HG03135 (cell line): ENCODE data around the gene AREL1.

Experiments
- ATAC-seq: cut with Tn5 transposase; IDR thresholded peaks from one replicate; pipeline ENCODE4 v1.9.1; 2021; ENCODE audit warnings: mild to moderate bottlenecking, moderate library complexity; ENCODE audit not compliant: unreplicated experiment

The AREL1 gene

GRCh38 chr14:74638966-74639365 is 73.9 kb downstream of the AREL1 start:
- ATAC-seq = no peak

GRCh38 chr14:74638066-74638465 is 74.8 kb downstream of the AREL1 start:
- ATAC-seq = no peak

DNA sequence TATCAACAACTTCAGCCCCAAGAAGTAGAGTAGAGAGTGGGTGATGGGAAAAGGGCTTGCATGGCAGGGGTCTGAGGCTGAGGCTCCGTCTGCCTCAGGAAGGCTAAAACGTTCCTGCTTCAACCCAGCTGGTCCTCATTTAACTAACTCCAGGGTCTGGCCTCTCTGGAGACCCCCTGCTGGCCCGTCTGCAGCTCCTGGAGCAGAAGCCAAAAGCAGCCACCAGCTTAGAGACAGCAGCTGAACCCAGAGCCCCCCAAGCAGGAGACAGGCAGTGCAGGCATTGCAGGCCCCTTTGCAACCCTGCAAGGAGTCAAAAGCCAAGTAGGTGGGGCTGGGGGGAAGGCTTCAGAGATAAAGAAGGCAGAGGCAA is 75.7 kb downstream of the AREL1 start:
- no peak for ATAC-seq

DNA sequence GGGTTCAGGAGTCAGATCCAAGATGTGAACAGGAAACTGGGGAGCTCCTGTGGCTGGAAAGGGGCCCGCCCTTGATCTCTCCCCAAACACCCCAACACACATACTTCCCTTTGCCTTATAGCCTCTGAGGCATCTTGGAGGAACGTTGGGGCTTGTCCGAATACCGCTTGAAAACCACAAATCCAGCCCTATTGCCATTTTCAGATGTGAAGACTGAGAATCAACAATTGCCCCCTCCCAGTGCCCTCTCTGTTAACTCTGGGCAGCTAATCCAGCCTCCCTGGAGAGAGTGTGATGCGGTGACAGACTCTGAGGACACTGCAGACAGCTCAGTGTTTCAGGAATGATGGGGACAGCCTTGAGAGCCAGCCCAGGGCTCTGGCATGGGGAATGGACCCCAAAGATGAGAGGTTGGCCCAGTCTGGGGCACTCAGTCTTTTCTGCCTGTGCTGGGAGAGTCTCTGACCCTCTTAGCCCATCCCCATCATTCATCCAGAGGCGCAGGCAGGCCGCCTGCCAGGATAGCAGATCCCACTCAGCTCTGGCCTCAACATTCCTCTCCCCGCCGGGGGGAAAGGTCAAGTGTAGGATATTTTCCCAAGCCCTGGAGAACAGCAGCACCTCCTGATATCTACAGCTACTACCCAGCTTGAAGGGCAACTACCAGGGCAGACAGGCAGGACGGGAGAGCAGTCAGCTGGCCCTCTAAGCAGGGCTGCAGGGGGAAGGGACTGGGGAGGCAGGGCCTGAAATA is 76.3 kb downstream of the AREL1 start:
- ATAC-seq = no peak

DNA sequence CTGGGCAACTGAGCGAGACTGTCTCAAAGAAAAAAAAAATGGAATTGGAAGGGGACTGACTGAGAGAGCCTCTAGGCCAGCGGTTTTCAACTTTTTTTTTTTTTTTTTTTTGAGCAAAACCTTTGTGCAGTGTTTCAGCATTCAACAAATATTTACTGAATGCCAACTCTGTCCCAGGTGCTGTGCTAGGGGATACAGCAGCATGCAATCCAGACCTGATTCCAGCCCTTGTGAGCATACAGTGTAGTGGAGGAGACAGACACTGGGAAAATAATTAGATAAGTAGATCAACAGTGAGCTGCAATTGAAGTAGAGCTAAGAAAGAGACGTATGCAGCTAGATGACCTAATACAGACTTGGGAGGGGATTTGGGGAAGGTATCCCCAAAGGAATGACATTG is 77.0 kb downstream of the AREL1 start:
- no peak for ATAC-seq

DNA sequence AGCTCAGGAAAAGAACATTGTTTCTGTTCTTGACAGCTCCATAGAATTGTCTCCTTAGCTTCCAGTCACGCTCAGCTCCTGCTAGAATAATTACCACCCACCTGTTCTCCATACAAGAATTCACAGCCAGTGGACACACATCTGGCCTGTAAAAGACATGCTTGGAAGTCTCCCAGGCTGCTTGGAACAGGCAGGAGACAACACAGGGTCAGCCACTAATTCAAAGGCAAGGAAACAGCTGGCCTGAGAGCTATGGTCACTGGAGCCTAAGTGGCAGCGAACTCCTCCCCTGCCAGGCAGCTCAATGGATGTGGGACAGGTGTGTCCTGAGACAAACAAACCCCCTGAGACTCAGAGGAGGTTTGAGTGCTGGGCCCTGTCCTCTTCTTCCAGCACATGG is 77.9 kb downstream of the AREL1 start:
- no peak for ATAC-seq

GRCh38 chr14:74634481-74634880 is 78.4 kb downstream of the AREL1 start:
- ATAC-seq = no peak

GRCh38 chr14:74630881-74631690 is 81.8 kb downstream of the AREL1 start:
- ATAC-seq = no peak

GRCh38 chr14:74628418-74628817 is 84.5 kb downstream of the AREL1 start:
- no peak for ATAC-seq

DNA sequence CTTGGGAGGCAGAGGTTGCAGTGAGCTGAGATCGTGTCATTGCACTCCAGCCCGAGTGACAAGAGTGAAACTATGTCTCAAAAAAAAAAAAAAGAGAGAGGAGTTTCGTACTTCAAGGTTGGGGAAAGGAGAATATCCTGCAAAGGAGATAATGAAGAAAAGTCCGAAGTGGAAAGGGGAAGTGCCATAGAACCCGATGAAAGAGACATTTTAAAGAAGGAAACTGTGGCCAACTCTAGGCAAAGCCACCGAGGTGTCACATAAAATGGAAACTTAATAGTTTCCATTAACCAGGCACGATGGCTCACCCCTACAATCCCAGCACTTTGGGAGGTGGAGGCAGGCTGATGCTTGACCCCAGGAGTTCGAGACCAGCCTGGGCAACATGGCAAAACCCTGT is 85.8 kb downstream of the AREL1 start:
- no peak for ATAC-seq

DNA sequence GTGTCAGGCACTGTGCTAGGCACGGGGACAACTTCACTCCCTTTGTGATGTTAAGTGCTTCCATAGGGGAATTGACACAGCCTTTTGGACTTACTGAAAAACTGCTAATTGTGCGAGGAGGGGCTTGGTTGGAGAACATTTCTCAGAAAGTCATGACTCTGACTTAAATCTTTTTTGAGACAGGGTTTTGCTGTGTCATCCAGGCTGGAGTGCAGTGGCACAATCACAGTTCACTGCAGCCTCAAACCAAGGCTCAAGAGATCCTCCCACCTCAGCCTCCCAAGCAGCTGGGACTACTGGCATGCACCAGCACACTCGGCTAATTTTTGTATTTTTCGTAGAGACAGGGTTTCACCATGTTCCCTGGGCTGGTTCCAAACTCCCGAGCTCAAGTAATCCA is 90.6 kb downstream of the AREL1 start:
- ATAC-seq = no peak

DNA sequence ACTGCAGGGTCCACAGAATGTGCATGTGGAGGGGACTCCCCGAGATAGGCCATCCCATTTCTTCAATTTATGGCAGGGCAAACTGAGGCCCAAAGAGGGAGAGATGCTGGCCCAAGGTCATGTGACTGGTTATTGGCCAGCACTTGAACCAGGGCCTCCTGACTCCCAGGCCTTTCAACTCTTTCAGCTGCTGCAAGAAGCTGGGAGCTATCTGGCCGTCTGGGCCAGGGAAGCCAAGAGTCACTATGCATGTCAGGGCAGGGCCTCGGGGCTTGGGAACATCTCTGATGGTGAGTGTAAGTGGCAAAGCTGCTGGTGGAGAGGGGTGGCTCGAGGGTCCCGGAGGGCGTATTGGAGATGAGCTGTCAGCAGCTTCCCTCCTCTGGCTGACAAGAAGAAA is 91.3 kb downstream of the AREL1 start:
- no peak for ATAC-seq

DNA sequence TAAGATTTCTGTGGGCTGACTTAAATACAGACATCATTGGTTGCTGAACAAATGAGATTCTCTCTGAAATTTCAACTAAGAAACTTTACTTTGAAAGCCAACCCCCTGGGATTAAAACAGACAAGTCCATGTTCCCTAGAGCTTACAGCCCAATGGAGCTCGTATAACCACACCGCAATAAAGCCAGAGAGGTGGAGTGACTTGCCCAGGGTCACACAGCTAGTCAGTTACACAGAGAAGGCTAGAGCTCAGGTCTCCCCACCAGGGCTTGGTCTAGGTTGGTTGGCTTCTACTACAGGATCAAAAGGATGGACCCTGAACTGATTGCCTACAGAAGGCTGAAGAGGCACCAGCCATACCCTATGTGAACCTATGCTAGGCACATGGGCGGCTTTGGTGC is 92.0 kb downstream of the AREL1 start:
- no peak for ATAC-seq

- ATAC-seq = no peak
These were observed 92.4 kb downstream of the AREL1 start for GRCh38 chr14:74620497-74620921.

DNA sequence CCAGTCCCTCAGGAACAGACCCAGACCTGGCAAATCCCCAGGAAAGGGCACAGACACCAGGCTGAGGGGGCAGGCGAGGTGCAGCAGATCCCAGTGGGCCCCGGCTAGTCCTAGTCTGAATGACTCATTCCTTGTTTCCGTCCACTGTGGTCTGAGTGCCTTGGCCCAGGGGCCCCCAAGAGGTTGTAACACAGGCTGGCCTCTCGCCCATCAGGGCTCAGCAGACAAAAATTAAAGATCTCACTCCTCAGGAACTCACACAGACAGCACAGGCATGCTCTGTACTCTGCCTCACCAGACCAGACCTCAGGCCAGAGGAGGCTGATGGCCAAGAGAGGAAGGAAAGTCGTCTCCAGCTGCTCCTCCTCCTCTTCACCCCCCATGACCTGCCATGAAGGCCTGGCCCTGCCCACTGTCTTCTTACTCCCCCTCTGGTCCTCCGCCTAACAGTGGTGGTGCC is 93.2 kb downstream of the AREL1 start:
- ATAC-seq = no peak

DNA sequence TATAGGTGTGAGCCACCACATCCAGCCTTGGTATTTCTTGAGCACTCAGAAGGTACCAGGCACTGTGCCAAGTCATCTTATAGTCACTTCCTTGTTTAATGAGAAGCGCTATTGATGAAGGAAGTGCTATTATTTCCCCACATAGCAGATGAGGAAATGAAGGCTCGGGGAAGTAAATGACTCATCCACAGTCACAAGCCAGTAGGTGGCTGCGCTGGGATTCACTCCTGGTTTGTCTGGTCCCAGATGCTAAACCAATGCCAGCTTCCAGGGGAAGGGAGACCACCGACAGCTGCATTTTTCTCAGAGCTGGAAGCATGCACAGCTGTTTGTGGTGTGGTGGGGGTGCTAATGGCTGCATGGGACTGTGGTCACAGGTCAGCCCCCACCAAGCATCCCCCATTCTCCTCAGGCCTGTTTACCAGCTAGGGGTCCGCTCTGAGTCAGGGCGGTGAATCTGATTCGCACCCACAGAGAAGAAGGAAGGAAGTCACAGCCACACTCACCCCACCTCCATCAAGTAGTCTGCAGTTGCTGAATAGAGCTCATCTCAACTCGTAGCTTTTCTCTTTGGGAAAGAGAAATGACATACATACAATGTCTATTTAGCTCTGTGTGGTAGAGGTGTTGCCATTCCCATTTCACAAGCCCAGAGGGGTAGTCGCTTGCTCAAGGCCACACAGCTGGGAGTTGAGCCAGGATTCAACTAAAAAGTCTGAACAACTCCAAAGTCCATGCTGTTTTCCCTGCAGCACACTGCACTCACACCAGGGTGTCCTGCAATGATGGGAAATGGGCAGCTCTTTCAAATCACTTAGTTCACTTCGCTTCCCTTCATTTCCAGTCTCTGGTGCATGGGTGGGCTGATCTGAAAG is 94.6 kb downstream of the AREL1 start:
- ATAC-seq = no peak

DNA sequence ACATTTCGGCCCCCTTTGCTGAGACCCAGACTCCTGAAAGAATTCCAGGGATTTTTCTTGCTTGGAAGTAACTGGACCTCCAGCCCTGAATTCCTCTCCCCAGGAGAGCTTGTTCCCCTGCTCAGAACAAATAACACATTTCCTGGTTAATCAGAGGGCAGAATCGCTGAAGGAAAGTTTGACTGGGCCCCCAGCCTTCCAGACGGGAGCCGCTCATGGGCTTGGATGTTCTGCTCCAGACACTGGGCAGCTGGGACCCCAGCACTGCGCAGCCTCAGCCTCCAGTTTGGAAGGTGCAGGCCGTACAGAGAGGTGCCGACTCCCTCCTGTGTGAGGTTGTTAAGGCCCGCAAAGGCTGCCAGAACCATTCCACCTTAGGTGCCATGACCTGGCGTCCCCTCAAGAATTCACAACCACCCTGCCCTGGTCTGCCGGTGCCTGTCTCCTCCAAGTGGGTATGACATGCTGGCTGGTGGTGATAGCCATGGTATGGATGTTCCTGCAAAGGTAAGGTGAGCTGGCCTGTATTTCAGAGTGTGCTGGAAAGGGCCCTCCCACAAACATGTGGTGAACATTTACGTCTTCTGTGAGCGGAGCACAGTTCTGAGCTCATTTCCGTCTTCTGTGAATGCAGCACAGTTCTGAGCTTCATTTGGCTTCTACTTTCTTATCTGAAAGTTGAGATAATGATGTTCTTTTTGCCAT is 95.7 kb downstream of the AREL1 start:
- ATAC-seq = no peak

DNA sequence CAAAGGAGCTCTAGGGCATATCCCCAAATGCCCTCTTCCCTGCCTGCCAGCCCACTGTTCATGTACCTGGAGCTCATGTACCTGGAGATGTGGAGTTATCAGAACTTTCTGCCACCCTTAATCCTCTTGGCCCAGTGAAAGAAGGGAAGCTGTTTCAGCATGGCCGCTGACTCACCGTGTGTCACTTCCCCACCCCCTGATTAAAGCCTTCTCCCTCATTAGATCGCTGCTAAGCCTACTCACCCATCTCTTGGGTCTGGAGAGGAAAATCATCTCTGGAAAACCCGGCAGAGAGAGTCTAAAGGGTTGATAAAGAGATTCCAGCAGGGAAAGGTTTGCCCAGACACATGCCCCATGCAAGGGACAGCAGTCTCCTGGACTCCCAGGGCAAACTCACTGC is 96.4 kb downstream of the AREL1 start:
- ATAC-seq = no peak

DNA sequence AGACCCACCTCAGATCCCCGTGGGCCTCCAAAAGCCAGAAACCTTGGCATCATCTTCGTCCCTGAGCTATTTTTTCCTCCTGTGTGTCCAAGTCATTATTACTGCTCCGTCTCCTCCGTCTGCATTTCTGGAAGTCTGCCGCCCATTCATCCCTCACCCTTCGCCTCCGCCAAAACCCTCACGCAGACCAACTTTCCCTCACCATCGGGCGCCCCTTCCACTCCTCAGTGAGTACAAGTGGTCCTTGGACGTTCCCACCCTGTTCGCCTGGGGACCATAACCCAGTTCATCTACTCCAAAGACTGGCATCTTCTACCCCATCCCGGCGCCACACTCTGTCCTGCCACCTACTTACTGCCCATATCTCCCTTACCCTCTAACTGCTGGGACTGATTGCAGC is 97.1 kb downstream of the AREL1 start:
- ATAC-seq = no peak
